HUES6 (cell line): ENCODE measurements around the gene INPP5D.

Experiments
- H3K27ac ChIP-seq: 2 replicates; pipeline ENCODE4 v1.7.0; 2013; ENCODE audit warnings: low read depth, mild to moderate bottlenecking, low read length, inconsistent platforms
- H3K27me3 ChIP-seq: 2 replicates; pipeline ENCODE4 v1.6.1; 2013; ENCODE audit warnings: low read length; ENCODE audit not compliant: control insufficient read depth, insufficient read depth
- H3K36me3 ChIP-seq: 2 replicates; pipeline ENCODE4 v1.6.1; 2013; ENCODE audit warnings: low read length; ENCODE audit not compliant: control insufficient read depth, insufficient read depth
- H3K4me1 ChIP-seq: 2 replicates; pipeline ENCODE4 v1.6.1; 2013; ENCODE audit warnings: low read length; ENCODE audit not compliant: control insufficient read depth, insufficient read depth
- H3K4me3 ChIP-seq: 2 replicates; pipeline ENCODE4 v1.5.1; 2013; ENCODE audit warnings: low read depth, low read length
- H3K9ac ChIP-seq: one replicate; pipeline ENCODE4 v1.6.1; 2013; ENCODE audit warnings: mild to moderate bottlenecking, low read length
- H3K9me3 ChIP-seq: 2 replicates; pipeline ENCODE4 v1.6.1; 2013; ENCODE audit warnings: low read depth, low read length; ENCODE audit not compliant: control insufficient read depth, insufficient read depth

The INPP5D gene

DNA sequence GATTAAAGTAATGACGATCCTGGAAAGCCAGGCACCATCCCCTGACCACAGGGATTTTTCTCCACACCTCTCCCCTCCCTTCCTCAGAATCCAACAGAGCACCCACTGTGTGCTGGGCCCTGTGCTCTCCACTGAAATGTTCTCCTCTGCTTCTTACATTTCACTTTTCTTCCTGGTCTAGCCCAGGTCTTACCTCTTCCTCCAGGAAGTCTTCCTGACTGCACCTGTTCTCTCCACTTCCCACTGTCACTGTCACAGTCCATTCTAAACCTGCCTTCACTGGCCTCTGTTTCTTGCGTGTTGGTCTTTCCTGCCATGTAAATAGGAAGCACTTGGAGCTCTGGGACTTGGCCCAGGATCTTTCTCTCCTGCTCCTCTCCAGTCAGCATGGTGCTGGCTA, 39.7 kb upstream of the INPP5D start:
- peaks cover 1% of the 10 kb centered on the region for H3K4me1 ChIP-seq
- H3K36me3 ChIP-seq = no peaks in the 10 kb centered on the region
- no peak overlapping the region for H3K27ac ChIP-seq
- no peaks in the 10 kb centered on the region for H3K9me3 ChIP-seq
- no peak overlapping the region for H3K9ac ChIP-seq
- no peaks in the 10 kb centered on the region for H3K27me3 ChIP-seq
- H3K4me3 ChIP-seq = no peak overlapping the region

DNA sequence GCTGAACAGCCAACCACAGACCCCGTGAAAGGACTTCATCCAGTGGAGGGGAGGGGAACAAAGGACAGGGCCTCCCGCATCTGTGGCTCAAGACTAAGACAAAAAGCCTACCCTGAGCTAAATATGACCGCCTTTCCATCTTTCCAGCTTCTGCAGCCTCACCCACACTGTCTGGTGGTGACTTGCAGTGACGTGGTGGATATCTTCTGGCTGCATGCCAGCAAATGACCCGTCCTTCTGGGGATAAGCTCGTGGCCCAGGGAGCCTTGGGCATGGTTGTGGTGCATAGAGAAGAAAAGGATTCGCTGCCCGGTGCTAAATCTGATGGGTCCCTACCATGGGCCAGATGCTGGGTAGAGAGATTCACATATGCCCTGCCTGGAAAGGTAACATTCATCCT, 38.4 kb upstream of the INPP5D start:
- H3K27ac ChIP-seq = no peak overlapping the region
- H3K4me3 ChIP-seq = no peak overlapping the region
- H3K4me1 ChIP-seq = peaks cover 14% of the 10 kb centered on the region
- no peaks in the 10 kb centered on the region for H3K9me3 ChIP-seq
- no peak overlapping the region for H3K9ac ChIP-seq
- H3K36me3 ChIP-seq = no peaks in the 10 kb centered on the region
- no peaks in the 10 kb centered on the region for H3K27me3 ChIP-seq

DNA sequence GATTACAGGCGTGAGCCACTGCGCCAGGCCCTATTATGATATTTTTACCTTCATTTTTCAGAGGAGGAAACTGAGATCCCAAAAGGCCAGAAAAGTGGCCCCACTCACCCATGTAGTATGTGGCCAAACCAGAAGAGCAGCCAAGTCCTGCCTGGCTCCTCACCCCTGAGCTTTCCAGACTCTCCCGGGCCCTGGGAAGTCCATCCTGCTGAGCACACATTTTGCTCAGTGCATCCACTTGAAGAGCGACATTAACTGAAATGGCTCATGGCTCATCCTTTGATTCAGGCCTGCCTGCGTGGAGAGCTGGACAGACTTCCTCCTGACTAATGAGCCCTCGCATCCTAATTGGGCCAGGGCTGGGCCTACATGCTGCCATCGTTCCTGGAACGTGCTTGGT, 37.6 kb upstream of the INPP5D start:
- peaks cover 14% of the 10 kb centered on the region for H3K4me1 ChIP-seq
- H3K9ac ChIP-seq = no peak overlapping the region
- no peaks in the 10 kb centered on the region for H3K36me3 ChIP-seq
- H3K27me3 ChIP-seq = no peaks in the 10 kb centered on the region
- no peaks in the 10 kb centered on the region for H3K9me3 ChIP-seq
- H3K4me3 ChIP-seq = no peak overlapping the region
- no peak overlapping the region for H3K27ac ChIP-seq

DNA sequence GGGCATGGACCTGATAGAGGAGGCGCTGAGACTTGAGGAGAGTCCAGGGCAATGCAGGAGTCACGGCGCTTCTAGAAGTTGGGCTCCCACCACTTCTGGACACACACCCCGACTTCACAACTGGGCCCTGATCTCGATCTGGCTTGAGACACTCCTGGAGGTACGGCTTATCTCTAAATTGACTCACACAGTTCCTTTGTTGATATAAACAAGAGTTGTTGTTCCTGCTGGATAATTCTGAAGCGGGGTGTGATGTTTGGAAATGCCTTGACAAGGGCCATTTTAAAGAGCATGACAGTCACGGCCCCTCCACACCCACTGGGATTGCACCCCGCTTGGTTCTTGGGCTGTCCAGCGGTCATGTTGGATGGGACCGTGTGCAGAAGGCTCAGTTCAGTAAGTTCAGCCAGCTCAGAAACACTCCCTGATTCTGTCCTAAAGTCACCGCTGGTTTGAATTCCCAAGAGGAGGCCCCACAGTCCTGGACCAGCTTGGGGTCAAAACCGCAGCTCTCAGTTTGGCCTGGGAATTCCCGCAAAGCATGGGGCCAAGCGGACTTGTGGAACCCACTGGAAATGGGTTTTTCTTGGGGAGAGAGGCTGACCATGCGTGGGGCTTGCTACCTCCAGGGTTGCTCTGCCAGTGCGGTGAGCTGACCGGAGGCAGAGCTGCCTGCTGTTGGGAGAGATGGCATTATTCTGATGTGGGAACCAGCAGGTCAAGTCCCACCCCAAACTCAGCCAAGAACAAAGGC, 37.0 kb upstream of the INPP5D start:
- no peak overlapping the region for H3K27ac ChIP-seq
- no peaks in the 10 kb centered on the region for H3K36me3 ChIP-seq
- peaks cover 14% of the 10 kb centered on the region for H3K4me1 ChIP-seq
- no peak overlapping the region for H3K9ac ChIP-seq
- no peak overlapping the region for H3K4me3 ChIP-seq
- no peaks in the 10 kb centered on the region for H3K27me3 ChIP-seq
- H3K9me3 ChIP-seq = no peaks in the 10 kb centered on the region

DNA sequence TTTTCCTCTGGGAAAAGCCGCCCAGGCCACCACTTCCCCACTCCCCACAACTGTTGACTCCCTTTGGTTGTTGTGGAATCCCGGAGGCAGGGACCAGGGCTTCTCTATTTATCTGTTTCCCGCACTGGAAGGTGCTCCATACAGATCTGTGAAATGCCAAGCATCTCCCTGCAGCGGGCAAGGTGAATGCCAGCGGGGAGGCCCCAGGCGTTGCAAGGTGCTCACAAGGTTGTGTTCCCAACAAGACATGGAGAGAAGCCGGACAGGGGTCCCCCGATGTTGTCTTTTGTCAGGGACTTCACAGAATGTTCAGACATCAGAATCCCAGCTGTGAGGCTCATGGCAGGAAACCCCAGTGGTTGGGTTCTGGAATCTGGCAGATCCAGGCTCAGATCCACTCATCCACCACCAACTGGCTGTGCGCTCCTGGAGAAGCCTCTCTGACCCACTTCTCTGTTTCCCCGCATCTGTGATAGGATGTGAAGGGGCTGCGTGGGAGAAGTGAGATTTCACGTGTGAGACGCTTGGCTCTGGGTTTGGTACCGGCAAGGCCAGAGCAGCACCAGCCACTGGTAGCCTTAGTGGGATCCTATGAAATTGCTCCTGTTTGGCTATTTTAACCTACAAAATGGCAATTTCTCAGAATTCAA, 36.3 kb upstream of the INPP5D start:
- Histone ChIP-seq H3K4me1 (peaks cover 14% of the 10 kb centered on the region), H3K9ac (no peak overlapping the region), H3K9me3 (no peaks in the 10 kb centered on the region), H3K4me3 (no peak overlapping the region), H3K36me3 (no peaks in the 10 kb centered on the region), H3K27me3 (no peaks in the 10 kb centered on the region), H3K27ac (no peak overlapping the region)

DNA sequence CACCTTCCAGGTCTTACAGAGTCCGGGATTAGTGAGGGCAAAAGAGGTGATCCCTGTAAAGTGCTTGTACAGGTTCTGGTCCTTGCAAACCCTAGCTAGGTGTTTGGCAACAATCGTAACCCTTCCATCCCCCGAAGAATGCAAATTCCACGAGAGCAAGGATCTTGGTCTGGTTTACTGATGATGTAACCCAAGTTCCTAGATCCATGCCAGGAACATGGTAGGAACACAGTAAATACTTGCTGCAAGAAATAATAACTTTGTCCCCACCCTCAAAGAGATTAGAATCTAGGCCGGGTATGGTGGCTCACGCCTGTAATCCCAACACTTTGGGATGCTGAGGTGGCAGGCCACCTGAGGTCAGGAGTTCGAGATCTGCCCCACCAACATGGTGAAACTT, 34.4 kb upstream of the INPP5D start:
- peaks cover 14% of the 10 kb centered on the region for H3K4me1 ChIP-seq
- H3K9me3 ChIP-seq = no peaks in the 10 kb centered on the region
- H3K27ac ChIP-seq = no peak overlapping the region
- no peak overlapping the region for H3K9ac ChIP-seq
- H3K27me3 ChIP-seq = no peaks in the 10 kb centered on the region
- H3K36me3 ChIP-seq = no peaks in the 10 kb centered on the region
- H3K4me3 ChIP-seq = no peak overlapping the region

DNA sequence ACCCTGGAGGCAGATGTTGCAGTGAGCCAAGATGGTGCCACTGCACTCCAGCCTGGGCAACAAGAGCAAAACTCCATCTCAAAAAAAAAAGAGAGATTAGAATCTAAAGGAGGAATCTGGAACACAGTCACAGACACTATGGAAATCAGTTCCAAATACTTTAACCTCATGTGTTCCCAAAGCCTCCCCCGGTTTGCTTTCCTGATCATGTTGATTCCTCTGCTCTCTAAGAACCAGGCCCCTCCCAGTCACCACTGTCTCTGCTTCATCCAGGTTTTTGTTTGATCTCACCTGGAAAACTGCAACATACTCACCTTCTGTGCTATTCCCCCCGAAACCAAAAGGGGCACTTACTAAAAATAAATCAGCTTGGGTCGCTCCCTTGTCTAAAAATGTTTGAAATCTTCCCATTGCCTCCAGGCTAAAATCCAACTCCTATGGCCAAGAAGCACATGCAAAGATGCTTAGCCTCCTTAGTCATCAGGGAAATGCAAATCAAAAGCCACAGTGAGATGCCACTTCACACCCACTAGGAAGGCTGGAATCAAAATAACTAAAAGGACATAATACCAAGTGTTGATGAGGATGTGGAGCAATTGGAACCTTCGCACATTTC, 33.8 kb upstream of the INPP5D start:
- H3K27ac ChIP-seq = no peak overlapping the region; the same call in 1 of the 2 replicates
- H3K9ac ChIP-seq = no peak overlapping the region
- H3K4me3 ChIP-seq = no peak overlapping the region
- peaks cover 14% of the 10 kb centered on the region for H3K4me1 ChIP-seq
- H3K27me3 ChIP-seq = no peaks in the 10 kb centered on the region
- no peaks in the 10 kb centered on the region for H3K36me3 ChIP-seq
- H3K9me3 ChIP-seq = no peaks in the 10 kb centered on the region

DNA sequence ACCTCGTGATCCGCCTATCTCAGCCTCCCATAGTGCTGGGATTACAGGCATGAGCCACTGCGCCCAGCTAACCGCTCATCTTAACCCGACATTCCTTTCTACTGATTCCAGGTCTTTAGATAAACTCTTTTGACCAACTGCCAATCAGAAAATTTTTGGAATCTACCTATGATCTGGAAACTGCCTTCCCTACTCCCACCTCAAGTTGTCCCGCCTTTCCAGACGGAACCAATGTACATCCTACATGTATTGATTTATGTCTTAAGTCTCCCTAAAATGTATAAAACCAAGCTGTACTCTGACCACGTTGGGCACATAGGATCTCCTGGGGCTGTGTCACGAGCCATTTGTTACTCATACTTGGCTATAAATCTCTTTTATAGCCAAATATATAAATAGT, 30.8 kb upstream of the INPP5D start:
- no peaks in the 10 kb centered on the region for H3K9me3 ChIP-seq
- no peak overlapping the region for H3K4me3 ChIP-seq
- H3K36me3 ChIP-seq = no peaks in the 10 kb centered on the region
- no peak overlapping the region for H3K27ac ChIP-seq
- H3K27me3 ChIP-seq = no peaks in the 10 kb centered on the region
- no peak overlapping the region for H3K9ac ChIP-seq
- peaks cover 14% of the 10 kb centered on the region for H3K4me1 ChIP-seq

DNA sequence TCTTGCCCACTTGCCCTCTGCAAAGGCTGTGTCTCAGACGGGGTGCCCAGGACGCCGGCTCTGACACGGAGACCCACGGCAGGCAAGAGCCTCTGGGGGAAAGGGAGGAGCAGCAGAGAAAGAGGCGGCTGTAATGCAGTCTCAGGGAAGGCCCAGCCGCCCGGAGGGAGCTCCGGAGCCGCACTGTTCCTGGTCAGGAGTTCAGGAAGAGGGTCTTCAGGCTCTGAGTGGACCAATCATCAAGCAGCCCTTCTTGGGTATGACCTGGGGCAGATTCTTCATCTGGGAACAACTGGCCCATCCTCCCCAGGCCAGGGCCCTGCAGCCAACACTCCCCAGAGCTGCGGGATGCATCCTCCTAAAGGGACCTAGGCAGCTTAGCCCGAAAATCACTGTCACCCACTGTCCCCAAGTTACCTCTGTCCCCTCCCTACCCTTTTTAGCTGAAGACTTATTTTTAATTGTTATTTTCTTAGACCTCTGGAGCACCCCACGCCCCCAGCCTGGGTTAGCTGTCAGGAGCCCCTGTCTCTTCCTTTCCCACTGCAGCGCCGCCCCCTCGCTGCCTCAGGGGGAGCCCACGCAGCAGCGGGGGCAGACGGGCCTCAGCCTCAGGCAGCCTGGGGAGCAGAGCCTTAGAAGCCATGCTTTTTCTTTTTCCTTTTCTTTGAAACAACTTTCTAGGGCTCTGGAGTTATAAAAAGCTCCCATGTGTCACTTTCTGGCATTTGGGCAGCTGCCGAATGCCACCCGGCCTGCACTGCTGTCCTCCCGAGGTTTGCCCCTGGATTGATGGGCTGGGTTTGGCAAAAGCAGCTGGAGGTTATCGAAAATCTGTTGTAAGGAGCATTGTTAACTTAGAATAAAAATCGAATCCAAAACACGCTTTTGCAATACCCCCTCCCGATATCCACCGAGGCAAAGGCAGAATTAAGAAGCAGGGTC, 28.3 kb upstream of the INPP5D start:
- Histone ChIP-seq H3K27ac (no peak overlapping the region), H3K27me3 (no peaks in the 10 kb centered on the region), H3K36me3 (no peaks in the 10 kb centered on the region), H3K4me3 (no peak overlapping the region), H3K4me1 (no peaks in the 10 kb centered on the region), H3K9me3 (peaks cover 6% of the 10 kb centered on the region; the same call in 1 of the 2 replicates), H3K9ac (no peak overlapping the region)

DNA sequence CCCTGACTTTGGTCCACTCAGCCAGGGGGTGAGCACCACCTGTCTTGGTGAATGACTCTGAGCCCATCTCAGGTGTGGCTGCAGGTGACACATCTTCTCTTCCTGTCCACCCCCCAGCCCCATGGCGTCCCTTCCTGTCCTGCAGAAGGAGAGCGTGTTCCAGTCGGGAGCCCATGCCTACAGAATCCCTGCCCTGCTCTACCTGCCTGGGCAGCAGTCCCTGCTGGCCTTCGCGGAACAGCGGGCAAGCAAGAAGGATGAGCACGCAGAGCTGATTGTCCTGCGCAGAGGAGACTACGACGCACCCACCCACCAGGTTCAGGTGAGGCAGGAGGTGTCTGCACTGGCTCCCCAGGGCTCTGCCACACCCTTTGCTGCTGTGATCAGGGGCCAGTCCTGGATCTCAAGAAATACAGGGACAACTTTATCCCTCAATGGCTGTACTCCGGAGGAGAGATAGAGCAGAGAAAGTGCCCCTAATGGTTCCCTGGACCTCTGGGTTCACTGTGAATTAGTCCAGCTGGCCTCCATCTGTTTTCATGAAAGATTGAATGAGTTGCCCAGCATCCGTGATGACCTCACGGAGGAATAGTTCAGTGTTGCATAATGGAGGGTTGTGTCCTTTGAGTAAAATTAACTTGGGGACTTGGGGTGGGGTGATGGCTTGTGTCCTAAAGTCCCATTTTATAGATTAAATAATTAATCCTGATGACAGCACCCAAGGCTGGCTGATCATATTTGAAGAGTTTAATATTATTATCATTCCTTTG, 27.4 kb upstream of the INPP5D start, which contains the start of gene NEU2:
Gene NEU2 (plus strand): TSS at position 122 of the 770 bp plus-strand sequence. CDS start 0 bp downstream, at position 122.
- no peaks in the 10 kb centered on the region for H3K36me3 ChIP-seq
- H3K27ac ChIP-seq = no peak within 1 kb of the TSS
- H3K4me1 ChIP-seq = no peaks in the 10 kb centered on the region
- H3K9ac ChIP-seq = no peak within 1 kb of the TSS
- H3K9me3 ChIP-seq = peaks cover 6% of the 10 kb centered on the region; the same call in 1 of the 2 replicates
- H3K4me3 ChIP-seq = no peak within 1 kb of the TSS
- H3K27me3 ChIP-seq = no peaks in the 10 kb centered on the region
